GM18909 (cell line): ENCODE results near the gene DTNB.

ENCODE experiments used
- ATAC-seq: cut with Tn5 transposase; IDR thresholded peaks from one replicate; pipeline ENCODE4 v1.9.1; 2021; ENCODE audit warnings: mild to moderate bottlenecking; ENCODE audit not compliant: unreplicated experiment, poor library complexity

The DTNB gene

GRCh38 chr2:25514043-25514637, 159.2 kb downstream of the DTNB start:
- no peak for ATAC-seq

- ATAC-seq: no peak
Observed at GRCh38 chr2:25512707-25513106, 160.7 kb downstream of the DTNB start.

- no peak for ATAC-seq
Observed at GRCh38 chr2:25506226-25506625, 167.2 kb downstream of the DTNB start.

DNA sequence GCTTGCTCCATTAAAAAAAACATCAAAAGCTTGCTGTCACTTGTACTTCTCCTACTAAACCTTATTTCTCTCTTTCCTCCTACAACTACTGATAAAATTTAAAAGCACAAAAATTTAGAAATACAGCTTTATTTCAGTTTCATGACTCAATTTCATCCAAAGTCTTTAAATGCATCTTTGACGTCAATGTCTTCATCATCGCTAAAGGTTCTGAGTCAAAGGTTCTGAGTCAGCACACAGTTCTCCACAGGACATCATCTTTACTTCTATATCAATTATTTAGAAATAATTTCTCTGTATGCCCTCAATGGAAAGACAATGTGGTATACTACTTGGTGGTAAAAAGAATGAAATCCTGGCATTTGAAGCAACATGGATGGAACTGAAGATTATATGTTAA, 167.8 kb downstream of the DTNB start:
- no peak for ATAC-seq

GRCh38 chr2:25505182-25505581, 168.2 kb downstream of the DTNB start:
- ATAC-seq: no peak

- no peak for ATAC-seq
Observed at GRCh38 chr2:25504266-25504665, 169.1 kb downstream of the DTNB start.

DNA sequence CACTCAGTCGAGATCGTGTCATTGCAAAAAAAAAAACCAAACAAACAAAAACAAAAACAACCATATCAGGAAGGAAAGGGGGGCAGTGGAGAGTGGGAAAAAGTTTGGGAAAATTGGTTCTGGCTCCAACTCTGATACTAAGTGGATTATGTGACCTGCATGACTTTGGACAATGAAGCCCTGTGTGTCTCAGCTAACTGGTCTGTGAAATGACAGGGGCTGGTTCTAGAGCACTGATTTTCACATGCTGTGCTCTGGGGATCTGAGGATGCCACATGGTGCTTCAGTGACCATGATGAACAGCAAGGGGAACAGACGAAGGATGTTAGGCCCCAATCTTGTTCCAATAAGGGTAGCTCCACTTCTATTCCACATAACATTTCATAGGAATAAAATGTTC, 174.2 kb downstream of the DTNB start:
- no peak for ATAC-seq

DNA sequence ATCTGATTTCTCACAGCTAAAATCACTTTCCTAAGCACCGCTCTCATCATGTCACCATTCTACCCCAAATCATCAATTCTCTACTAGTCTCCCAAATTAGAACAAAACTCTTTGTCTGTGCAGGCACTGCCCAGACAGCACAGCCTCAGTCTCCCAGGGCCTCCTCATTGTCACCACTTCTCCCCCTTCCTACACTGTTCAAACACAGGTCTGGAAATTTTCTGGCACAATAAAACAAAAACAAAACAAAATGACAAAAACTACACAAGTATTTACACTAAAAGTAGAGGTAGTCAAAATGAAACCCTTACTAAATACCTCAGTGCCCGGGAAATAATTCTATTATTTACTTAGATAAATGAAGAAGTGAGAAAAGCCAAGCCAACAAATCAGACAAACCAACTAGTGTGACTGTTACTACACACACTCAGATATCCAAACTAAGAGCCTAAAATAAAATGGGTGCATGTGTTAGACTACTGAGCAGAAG, 175.4 kb downstream of the DTNB start:
- no peak for ATAC-seq

DNA sequence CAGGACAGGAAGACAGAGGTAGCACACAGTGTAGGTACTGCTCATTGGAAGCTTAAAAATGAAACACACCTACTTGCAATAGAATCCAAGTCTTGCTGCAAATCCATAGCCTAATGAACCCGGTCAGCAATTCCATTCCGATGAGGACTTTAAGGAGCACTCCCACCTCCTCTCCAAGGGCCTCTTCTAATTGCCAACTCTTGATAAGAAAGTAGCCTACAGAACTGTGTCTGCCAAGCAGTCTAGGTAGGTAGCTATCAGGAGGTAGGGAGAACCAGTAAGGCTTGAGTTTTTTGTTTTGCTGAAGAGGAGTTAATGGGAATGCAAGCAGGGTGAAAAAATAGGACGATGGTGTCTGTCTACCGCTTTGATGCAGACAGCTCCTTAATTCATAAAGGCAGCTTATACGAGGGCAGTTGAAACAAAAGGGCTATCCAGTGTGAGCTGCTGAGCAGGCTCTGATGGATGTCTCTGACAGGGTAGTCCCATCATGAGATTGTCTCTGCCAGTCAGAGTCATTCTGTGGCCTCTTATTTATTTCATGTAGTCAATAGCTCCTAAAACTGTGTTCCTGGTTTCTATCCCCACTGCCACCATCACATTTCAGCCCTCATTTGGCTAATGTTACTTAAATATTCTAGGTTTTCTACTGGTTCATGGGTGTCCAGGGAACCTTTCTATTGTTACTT, 176.0 kb downstream of the DTNB start:
- ATAC-seq: no peak

- ATAC-seq: no peak
Observed at GRCh38 chr2:25494616-25495015, 178.8 kb downstream of the DTNB start.

DNA sequence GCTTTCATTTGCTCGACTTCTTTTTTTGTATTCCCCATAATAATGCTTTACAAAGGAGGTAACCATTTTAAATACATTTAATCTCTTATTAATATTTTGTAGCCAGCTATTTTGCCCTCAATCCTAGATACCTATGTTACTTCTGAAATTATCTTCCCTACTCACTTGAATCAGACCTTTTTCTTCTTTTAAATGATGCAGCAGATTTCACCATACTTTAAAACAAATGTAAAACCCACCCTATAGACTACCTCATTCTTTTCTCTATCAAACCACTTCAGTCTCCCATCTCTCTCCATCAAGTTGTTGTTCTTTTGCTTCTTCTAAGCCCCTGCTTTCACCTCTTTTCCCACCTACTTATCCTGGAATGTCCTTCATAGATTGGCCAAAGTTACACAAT, 180.2 kb downstream of the DTNB start:
- ATAC-seq: no peak

- ATAC-seq: no peak
Observed at GRCh38 chr2:25492726-25493125, 180.7 kb downstream of the DTNB start.

DNA sequence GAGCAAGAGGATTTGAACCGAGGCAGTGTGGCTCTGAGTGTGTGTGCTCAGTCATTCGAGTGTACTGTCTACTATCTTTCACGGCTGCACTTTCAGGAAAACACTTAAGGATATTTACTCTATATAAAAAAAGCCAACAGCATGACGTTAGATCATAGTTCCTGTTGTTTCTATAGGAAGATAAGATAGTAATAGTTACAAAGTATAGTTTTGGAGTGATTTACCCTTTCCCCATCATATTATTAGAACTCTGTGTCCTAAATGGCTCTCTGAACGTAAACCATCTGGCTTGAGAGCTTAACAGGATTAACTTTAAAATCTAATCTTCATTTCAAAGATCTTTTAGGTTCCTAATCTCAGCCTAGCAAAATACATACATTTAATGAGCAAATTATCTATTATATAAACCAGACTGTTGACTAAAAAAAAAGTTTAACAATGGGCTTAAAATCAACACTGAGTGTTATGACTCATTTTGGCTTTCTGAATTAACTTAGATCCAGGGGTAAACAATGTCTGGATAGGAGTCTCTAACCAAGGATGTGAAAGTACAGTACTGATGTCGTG, 181.3 kb downstream of the DTNB start:
- ATAC-seq: no peak

- ATAC-seq: no peak
Observed at GRCh38 chr2:25491003-25491696, 182.2 kb downstream of the DTNB start.

GRCh38 chr2:25490217-25490616, 183.2 kb downstream of the DTNB start:
- ATAC-seq: no peak

- ATAC-seq: no peak
Observed at GRCh38 chr2:25489631-25490030, 183.7 kb downstream of the DTNB start.

DNA sequence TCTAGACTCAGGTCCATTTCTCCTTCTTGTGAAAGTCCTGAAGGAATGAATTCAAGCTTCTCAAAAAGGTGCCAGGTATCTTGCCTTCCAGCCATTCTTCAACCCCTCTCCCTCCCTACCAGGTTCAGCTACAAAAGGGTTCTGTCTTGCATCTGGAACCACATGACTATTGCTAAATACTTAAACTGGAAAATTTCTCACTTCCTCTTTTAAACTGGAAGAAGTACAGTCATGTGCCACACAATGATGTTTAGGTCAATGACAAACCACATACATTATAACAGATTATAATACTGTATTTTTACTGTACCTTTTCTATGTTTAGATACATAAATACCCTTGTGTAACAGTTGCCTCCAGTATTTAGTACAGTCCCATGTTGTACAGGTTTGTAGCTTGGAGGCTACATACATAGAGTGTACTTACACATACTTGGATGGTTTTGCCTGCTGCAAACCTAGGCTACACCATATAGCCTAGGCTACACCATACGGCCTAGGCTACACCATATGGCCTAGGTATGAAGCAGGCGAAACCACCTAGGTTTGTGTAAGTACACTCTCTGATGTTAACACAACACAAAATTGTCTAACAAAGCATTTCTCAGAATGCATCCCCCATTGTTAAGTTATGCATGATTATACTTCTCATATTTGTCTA, 189.6 kb downstream of the DTNB start:
- no peak for ATAC-seq

DNA sequence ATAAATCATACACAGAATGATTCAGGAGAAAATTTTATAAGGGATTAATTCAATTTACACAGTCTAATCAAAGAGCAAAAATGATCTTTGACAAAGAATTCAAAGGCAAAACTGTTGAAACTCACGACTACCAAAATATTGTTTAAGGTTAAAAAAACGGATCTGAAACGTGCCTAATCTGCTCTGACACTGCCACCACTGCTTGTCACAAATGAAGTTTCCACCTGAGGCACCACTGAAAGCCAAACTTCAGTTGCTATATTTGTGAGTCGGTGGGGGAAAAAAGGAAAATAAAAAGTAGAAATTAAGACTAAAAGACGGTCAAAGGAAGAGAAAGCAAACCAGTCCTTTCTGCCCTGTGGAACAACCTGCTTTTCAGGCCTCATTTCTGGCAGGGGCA, 191.0 kb downstream of the DTNB start:
- ATAC-seq: no peak

DNA sequence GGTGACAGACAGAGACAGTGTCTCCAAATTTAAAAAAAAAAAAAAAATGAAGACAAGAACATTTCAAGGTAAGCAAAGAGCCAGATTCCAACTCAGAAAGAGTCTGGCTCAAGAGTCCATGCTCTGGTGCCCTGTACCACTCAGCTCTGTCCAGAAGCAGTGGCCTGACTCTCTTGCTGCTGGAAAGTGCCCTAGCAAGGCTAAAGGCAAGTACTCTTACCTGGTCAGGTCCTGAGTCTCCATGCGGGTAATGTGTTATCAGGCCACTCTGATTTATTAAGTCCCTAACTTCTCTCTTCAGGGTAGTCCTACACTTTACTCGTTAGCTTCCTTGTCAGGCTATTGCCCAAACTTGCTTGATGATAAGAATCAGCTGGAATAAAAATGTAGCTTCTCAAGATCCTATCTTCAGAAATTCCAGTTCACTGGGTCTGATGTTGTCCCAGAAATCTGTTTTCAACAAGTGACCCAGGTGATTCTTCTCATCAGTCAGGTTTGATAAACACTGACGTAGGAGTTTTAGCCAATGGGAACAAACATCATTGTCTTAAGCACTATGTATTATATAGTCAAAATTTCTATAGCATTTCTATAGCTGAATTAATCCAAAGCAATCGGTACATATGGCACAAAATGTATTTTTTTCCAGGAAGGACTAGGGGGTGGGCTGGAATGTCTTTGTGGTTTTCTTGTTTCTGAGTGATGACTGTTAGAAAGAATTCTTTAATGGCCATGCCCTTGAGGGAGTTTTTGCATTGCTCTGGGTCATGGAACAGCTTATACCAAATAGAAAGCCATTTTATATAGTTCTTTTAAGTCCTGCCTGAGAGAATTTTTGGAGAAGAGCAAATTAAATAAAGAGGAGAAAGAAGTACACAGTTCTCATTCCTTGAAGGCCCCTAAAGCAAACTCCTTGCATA, 191.7 kb downstream of the DTNB start:
- no peak for ATAC-seq

DNA sequence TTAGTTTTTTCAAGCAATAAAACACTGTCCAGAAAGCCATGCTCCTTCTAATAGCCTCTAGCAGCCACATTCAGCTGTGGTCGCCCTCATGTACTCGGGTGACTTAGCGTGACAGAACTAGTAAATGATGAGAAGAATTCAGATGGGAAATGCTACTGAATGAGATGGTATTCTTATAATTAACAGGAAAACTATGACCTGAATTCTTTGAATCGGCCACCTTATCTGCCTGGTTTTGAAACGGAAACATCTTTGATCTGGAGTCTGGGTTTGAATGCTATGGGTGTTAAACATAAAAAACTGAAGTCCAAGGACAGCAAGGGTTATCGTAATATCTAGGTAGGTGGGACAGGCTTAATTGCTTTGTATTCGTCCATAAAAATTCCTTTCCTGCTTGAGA, 192.8 kb downstream of the DTNB start:
- ATAC-seq: no peak
